HG03280 (cell line): Measurements from ENCODE around the gene ORAI3.
"Not testable (repeated sequence)": the region's sequence is repeated elsewhere in the genome, so short reads cannot be mapped to it uniquely, and the experiment has no call there.

Source experiments
- ATAC-seq: cut with Tn5 transposase; IDR thresholded peaks from one replicate; pipeline ENCODE4 v1.9.1; 2021; ENCODE audit warnings: mild to moderate bottlenecking, moderate library complexity; ENCODE audit not compliant: unreplicated experiment

ORAI3 gene

GRCh38 chr16:30923554-30924075 is 25.3 kb upstream of the ORAI3 start, which contains the start of gene FBXL19:
Gene FBXL19 (plus strand): TSS chr16:30923572. CDS start chr16:30925755, 2,183 bp downstream.
- no peak for ATAC-seq

DNA sequence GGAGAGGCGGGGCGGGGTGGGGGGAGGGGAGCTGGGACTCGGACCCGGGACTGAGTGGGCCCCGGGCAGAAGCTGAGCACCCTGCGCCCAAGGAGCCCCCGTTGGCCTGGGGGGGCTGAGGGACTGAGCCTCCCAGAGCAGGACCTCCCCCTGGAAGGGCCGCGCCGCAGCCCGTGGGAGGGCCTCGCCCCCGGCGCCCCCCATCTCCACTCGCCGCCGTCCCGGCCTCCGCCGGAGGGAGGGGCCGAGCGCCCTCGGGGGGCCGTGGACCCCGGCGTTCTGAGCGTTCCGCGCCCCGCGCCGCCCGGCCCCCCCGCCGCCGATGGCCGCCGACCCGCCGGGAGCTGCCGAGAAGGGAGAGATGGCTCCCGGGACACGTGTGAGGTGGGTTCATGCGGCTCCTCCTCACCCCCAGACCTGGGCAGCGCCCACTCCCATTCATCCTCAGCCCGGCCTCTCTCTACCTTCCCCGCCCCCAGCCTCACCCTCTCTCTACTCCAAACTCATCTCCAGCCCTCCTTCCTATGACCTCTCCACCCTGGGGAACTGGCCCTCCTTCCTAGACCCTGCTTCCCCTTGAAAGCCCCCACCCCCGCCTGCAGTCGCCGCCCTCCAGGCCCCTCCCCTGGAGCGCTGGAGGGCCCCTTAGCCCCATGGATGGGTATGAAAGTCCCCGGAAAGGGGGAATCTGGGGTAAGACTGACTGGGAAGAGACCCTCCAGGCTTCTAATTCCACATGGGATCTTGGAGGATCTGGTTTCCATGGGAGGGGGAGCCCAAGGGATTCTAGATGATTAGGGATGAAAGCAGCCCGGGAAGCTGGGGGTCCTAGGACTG is 24.6 kb upstream of the ORAI3 start:
- ATAC-seq = no peak

DNA sequence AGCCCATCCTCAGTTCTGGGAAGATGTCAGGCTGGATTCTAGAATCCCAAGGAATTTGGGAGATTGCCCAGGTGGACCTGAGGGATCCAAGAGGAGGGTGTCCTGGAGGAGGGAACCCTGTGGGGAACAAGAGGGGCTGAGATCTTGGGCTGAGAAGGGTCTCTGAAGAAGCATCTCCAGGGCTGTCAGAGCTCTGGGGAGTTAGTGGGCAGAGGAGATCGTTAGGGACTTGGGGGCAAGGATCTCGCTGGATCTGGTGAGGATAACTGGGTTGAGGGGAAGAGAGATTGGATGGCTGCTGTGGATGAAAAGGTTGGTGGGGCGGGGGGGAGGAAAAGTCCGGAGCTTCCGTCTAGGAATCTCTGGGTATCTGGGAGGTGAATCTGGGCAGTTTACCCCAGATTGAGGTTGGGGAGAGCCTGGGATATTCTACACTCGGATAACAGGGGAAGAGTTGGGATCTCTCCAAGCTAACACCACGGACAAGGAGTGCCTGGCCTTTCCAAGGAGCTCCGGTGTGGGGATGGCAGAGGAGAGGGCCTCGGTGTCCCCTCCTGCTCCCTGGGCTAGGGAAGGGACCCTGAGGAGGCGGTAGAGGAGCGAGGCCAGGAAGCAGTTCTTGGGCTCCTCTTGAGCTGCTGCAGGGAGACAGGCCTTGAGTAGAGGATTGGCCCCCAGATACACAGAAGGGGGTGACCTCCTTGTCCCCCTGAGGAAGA is 23.8 kb upstream of the ORAI3 start:
- ATAC-seq = no peak

GRCh38 chr16:30925632-30925987 is 23.3 kb upstream of the ORAI3 start:
- no peak for ATAC-seq

DNA sequence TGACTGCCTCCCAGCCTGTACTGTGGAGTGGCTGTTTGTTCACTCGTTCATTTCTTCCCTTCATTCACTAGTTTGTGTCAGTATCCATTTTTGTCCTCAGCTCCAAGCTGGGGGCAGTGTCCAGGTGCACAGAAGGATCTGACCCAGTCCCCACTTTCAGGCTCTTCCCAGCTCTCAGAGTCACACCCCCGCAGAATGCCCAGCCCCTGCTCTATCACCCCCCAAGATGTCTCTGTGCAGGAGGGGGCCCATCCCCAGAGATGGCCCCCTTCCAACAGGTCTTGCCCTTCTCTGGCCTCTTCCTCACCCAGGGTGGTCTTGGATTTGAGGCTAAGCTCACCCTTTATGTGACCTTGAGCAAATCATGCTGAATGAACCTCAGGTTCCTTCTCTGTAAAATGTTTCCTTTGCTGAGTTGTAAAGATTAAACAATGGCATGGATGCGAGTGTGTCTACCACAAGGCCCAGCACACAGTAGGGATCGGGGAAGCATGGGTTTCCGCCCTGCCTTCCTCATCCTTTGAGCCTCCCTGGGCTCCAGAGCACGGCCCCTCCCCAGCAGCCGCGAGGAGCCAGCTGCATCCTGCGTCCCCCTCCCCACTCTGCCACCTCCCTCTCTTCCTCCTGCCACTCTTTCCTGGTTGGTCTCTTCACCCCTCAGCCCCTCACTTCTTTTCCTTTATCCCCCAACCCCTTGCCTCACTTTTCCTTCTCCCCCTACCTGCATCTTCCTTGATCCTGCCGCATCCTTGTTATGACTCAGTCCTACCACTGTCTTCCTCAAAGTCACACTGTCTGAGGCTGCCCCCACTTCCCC is 22.7 kb upstream of the ORAI3 start:
- ATAC-seq = no peak

GRCh38 chr16:30926937-30927788 is 21.7 kb upstream of the ORAI3 start:
- no peak for ATAC-seq

- no peak for ATAC-seq
Measured at GRCh38 chr16:30927789-30928378, 21.0 kb upstream of the ORAI3 start.

DNA sequence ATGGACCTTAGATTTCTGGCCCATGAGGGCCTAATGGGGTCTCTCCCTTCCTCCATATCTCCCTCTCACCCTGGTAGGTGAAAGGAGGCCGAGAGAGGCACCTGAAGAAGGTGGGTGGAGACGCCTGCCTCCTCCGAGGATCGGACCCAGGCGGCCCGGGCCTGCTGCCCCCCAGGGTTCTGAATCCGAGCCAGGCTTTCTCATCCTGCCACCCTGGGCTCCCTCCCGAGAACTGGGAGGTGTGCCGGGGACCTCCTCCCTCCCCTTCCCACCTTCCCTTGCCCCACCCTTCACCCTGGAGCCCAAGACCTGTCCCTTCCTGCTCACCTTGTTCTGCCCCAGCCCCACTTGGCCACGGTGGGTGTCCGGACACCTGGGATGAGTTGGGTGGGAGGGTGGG is 20.5 kb upstream of the ORAI3 start:
- ATAC-seq = no peak

GRCh38 chr16:30929167-30929566 is 19.7 kb upstream of the ORAI3 start:
- ATAC-seq = no peak

DNA sequence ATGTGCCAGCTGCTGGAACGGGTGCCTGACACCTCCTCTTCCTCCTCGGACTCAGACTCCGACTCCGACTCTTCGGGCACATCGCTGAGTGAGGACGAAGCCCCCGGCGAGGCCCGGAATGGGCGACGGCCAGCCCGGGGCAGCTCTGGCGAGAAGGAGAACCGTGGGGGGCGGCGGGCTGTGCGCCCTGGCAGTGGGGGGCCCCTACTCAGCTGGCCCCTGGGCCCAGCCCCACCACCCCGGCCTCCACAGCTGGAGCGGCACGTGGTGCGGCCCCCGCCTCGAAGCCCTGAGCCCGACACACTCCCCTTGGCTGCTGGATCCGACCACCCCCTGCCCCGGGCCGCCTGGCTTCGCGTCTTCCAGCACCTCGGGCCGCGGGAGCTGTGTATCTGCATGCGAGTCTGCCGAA is 18.7 kb upstream of the ORAI3 start:
- ATAC-seq = no peak

DNA sequence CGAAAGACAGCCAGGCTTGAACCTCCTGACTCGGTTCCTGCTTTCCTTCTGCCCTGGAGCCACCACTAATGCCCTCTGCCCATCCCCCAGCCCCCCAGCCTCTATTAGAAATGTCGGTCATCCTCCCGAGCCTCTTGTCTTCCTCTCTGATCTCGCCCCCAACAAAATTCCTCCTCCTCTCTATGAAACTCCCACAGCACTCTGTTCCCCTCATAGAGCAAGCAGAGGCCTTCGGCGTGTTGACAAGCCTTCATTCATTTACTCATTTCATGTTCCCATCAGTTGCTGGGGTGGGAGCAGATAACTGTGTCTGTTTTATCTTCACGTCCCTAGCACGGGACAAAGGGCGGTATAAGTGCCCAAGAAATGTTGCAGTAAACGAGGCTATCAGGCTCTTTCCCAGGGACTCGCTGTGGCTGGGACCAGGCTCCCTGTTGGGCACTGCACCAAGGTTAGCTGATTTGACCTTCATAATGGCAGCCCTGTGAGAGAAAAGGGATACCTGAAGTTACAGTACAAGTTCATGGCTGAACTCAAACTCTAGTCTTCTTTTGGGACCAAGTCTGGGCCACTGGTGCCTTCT is 17.7 kb upstream of the ORAI3 start:
- ATAC-seq = no peak

DNA sequence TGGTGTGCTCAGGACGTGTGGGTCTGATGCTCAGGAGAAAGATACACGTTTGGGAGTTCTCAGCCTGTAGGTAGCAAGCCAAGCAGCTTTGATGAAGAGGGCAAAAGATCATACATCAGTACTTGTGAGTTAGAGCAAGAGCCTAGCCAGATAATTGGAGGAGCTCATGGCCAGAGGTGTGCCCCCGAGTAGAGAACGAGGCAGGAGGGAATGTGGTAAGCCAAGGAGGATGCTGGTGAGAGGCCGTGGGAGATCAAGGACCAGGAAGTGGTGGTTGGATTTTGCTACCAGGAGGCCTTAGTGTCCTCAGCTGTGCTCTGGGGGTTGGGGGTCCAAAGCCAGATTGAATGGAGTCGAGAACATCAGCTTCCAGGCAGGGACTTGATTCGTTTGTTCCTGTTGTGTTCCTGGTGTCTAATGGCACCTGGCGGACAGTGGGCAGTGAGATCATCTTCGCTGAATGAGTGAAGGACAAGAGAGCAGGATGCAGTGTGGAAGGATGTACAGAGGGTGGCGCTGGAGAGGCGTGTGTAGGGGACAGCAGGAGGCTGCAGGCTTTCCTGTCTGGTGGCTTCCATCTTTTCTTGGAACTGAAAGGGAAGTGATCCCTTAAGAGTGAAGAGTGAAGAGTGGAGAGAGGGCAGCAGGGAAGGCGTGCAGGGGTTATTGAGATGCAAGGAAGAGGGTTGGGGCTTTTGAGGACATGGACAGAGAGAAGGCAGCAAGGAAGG is 13.9 kb upstream of the ORAI3 start:
- ATAC-seq = no peak

DNA sequence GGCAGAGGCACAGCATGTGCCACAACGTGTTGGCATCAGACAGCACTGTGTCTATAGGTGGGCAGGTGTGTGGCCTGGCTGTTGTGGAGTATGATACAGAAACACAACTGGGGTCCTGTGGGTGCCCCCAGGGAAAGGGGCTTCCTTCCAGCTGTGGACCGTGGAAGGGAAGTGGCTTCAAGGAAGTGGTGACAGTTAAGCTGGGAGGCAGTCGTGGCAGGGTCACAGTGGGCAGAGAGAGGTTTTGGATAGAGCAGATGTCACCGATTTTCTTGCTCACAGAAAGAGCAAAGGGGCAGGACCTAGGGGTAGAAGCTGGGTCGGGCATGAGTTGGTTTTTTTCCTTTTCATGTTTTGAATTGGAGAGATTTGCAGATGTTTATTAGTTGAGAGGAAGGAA is 11.2 kb upstream of the ORAI3 start:
- ATAC-seq = no peak

- not testable (repeated sequence) for ATAC-seq
Measured at GRCh38 chr16:30939571-30939970, 9.3 kb upstream of the ORAI3 start.

- peak; percentile 88 for ATAC-seq
Measured at GRCh38 chr16:30941600-30942425, 7.1 kb upstream of the ORAI3 start.

DNA sequence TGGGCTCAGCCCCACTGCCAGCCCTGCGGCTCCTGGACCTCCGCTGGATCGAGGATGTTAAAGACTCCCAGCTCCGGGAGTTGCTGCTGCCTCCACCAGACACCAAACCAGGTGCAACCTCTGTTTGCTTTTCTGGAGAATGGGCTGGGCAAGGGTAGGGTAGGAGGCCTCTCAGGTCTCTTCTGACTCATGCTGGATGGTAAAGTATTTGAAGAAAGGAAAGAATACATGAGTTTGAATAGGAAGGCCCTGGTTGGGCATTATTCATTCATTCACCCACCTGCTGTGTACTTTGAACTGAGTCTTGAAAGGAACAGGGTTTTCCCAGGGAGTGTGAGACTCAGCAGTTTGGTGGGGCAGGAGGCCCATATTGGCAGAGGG is 6.5 kb upstream of the ORAI3 start:
- ATAC-seq = no peak

- ATAC-seq = no peak
Measured at GRCh38 chr16:30944352-30944751, 4.5 kb upstream of the ORAI3 start.
